MCF 10A (cell line): Measurements from ENCODE around the gene RIOK1. TPM values are rescaled to one million over a fixed set of nuclear protein-coding genes. Genes with fewer than 3 reads are reported as not detected.

Experiments
- BruUV-seq: library from RNA; stranded (reverse); fragments of 400-500 nt; replicated peaks from 2 replicates; lab custom pipeline; 2021; lab: Mats Ljungman, UMichigan
- CTCF ChIA-PET: fragments of 300-600 bp; sonication (Branson Sonifier 250); formaldehyde crosslinking; extraction: SDS; loops from one replicate; lab custom pipeline; 2021; ENCODE audit warnings: antibody characterized with exemption, inconsistent platforms; lab: Yijun Ruan, JAX
- POLR2A ChIA-PET: fragments of 300-600, 350-650 bp; sonication (Branson Sonifier 250); formaldehyde crosslinking; extraction: SDS; loops from one replicate; lab custom pipeline; 2020; ENCODE audit warnings: antibody characterized with exemption, inconsistent platforms; lab: Yijun Ruan, JAX
- DNase-seq: peaks from one replicate; pipeline ENCODE4 v3.0.0-alpha.2; 2018; ENCODE audit not compliant: unreplicated experiment
- H3K27ac Mint-ChIP-seq: one replicate; pipeline ENCODE4 v1.8.0; 2022; ENCODE audit warnings: mild to moderate bottlenecking, low read depth, mixed read lengths; ENCODE audit not compliant: unreplicated experiment
- H3K27me3 Mint-ChIP-seq: one replicate; pipeline ENCODE4 v1.8.0; 2022; ENCODE audit warnings: mixed read lengths; ENCODE audit not compliant: insufficient read depth, unreplicated experiment
- H3K36me3 Mint-ChIP-seq: one replicate; pipeline ENCODE4 v1.8.0; 2022; ENCODE audit warnings: mild to moderate bottlenecking, moderate library complexity, mixed read lengths; ENCODE audit not compliant: insufficient read depth, unreplicated experiment
- H3K4me1 Mint-ChIP-seq: one replicate; pipeline ENCODE4 v1.8.0; 2022; ENCODE audit warnings: mixed read lengths; ENCODE audit not compliant: insufficient read depth, unreplicated experiment
- H3K4me3 Mint-ChIP-seq: one replicate; pipeline ENCODE4 v1.8.0; 2022; ENCODE audit warnings: mild to moderate bottlenecking, moderate library complexity, mixed read lengths; ENCODE audit not compliant: unreplicated experiment
- H3K9me3 Mint-ChIP-seq: one replicate; pipeline ENCODE4 v1.8.0; 2022; ENCODE audit warnings: mixed read lengths; ENCODE audit not compliant: unreplicated experiment
- CTCF ChIP-seq: fragments of 200-600 bp; IDR thresholded peaks from one replicate; pipeline ENCODE4 v1.8.0; 2022; ENCODE audit warnings: antibody characterized with exemption, mild to moderate bottlenecking; ENCODE audit not compliant: unreplicated experiment
- intact Hi-C: fragments of 100-400 bp; cut with micrococcal nuclease; formaldehyde crosslinking; loops from 2 replicates; pipeline ENCODE4 v1.14.1; 2022
- total RNA-seq: library from RNA; stranded (reverse); gene quantifications from 2 replicates; pipeline ENCODE4 v1.2.3, GENCODE V29; 2022

The RIOK1 gene
- total RNA-seq, 1 experiment from 2014 or later, result 40.9 TPM

- Mint-ChIP-seq H3K9me3 (no peaks in the 10 kb centered on the region), H3K27ac (peak overlapping the region; percentile 41), H3K36me3 (peaks cover 63% of the 10 kb centered on the region), H3K4me1 (peaks cover 12% of the 10 kb centered on the region), H3K27me3 (no peaks in the 10 kb centered on the region), H3K4me3 (no peak overlapping the region)
- no TSS peak for BruUV-seq
- no peak for TF ChIP-seq CTCF
- DNase-seq, result no peak
- intact Hi-C loops, result no loop called here
- POLR2A ChIA-PET, result interaction anchor here (0.8 to 3.1 kb wide), 9 partner anchors 12 to 689 kb away, joined by 3 to 14 read pairs (median 3); partner anchors contain the start of genes DSP and EEF1E1
- CTCF ChIA-PET, result interaction anchor here (1.0 to 1.1 kb wide), 2 partner anchors 13 to 113 kb away, joined by 3 to 4 read pairs; no protein-coding TSS in a partner anchor
Observed at GRCh38 chr6:7413151-7413823, 23.7 kb downstream of the RIOK1 start.

- Mint-ChIP-seq H3K9me3 (no peaks in the 10 kb centered on the region), H3K27me3 (no peaks in the 10 kb centered on the region), H3K4me1 (peaks cover 12% of the 10 kb centered on the region), H3K27ac (peak overlapping the region; percentile 41), H3K4me3 (peak overlapping the region; percentile 20), H3K36me3 (peaks cover 50% of the 10 kb centered on the region)
- ChIA-PET POLR2A (interaction anchor here (0.7 to 3.1 kb wide), 13 partner anchors 10 to 688 kb away, joined by 3 to 14 read pairs (median 4); partner anchors contain the start of genes DSP, EEF1E1 and RIOK1), CTCF (interaction anchor here (1.0 kb wide), 1 partner anchor 14 kb away, joined by 4 read pairs; no protein-coding TSS in a partner anchor)
- intact Hi-C loops, result no loop called here
- DNase-seq, result peak; percentile 82
- no peak for TF ChIP-seq CTCF
- no TSS peak for BruUV-seq
Observed at GRCh38 chr6:7414811-7415210, 25.2 kb downstream of the RIOK1 start.

- no peak overlapping the region for H3K27ac Mint-ChIP-seq
- peaks cover 12% of the 10 kb centered on the region for H3K4me1 Mint-ChIP-seq
- BruUV-seq, result no TSS peak
- DNase-seq, result no peak
- H3K27me3 Mint-ChIP-seq, result no peaks in the 10 kb centered on the region
- H3K4me3 Mint-ChIP-seq, result no peak overlapping the region
- no peak for TF ChIP-seq CTCF
- ChIA-PET CTCF (no interaction called here), POLR2A (interaction anchor here (0.8 to 1.1 kb wide), 3 partner anchors 28 to 128 kb away, joined by 3 read pairs; partner anchors contain the start of genes CAGE1 and RIOK1)
- intact Hi-C loops, result no loop called here
- H3K9me3 Mint-ChIP-seq, result no peaks in the 10 kb centered on the region
- peaks cover 31% of the 10 kb centered on the region for H3K36me3 Mint-ChIP-seq
Observed at GRCh38 chr6:7417684-7418083, 28.1 kb downstream of the RIOK1 start.

GRCh38 chr6:7418238-7418905 lies 28.8 kb downstream of the RIOK1 start:
- CTCF ChIA-PET, result interaction anchor here (0.6 kb wide), 1 partner anchor 15 kb away, joined by 3 read pairs; no protein-coding TSS in a partner anchor
- H3K27me3 Mint-ChIP-seq, result no peaks in the 10 kb centered on the region
- no peak for DNase-seq
- no TSS peak for BruUV-seq
- H3K9me3 Mint-ChIP-seq, result no peaks in the 10 kb centered on the region
- no peak for TF ChIP-seq CTCF
- H3K36me3 Mint-ChIP-seq, result peaks cover 31% of the 10 kb centered on the region
- H3K27ac Mint-ChIP-seq, result no peak overlapping the region
- no peak overlapping the region for H3K4me3 Mint-ChIP-seq
- POLR2A ChIA-PET, result interaction anchor here (0.6 to 2.2 kb wide), 5 partner anchors 111 to 143 kb away, joined by 3 to 7 read pairs (median 3); partner anchors contain the start of gene DSP
- peaks cover 12% of the 10 kb centered on the region for H3K4me1 Mint-ChIP-seq
- intact Hi-C loops, result no loop called here
